Keratinocyte (primary cell): Measurements from ENCODE around the gene SSB. TPM values are rescaled to one million over a fixed set of nuclear protein-coding genes. Genes with fewer than 3 reads are reported as not detected.

Experiments used
- DNase-seq: peaks from one replicate; pipeline ENCODE4 v3.0.0-alpha.2; 2011; ENCODE audit warnings: low read depth, missing footprints, low spot score
- FAIRE-seq: peaks from 2 replicates; lab custom pipeline; 2011; peaks lifted over from hg19 to GRCh38; lab: Jason Lieb, UNC
- H2AFZ ChIP-seq: 2 replicates; pipeline ENCODE4 v1.6.0; 2012; ENCODE audit warnings: low read length, control low read depth, inconsistent platforms; ENCODE audit not compliant: control insufficient read depth
- H3K27ac ChIP-seq: 2 replicates; pipeline ENCODE4 v1.5.1; 2011; ENCODE audit warnings: low read length; ENCODE audit not compliant: control insufficient read depth, insufficient read depth
- H3K27me3 ChIP-seq: 3 replicates; pipeline ENCODE4 v1.6.0; 2011; ENCODE audit warnings: low read length; ENCODE audit not compliant: control insufficient read depth, insufficient read depth; ENCODE audit errors: extremely low read depth
- H3K36me3 ChIP-seq, 2 experiments: 2 replicates in 1 of 2; 3 replicates in 1 of 2; pipeline ENCODE4 v1.5.1; 2011; ENCODE audit warnings: low read length in 2 of 2, mild to moderate bottlenecking in 1 of 2; ENCODE audit not compliant: control insufficient read depth in 2 of 2, insufficient read depth in 2 of 2; ENCODE audit errors: extremely low read depth in 1 of 2
- H3K4me1 ChIP-seq: 3 replicates; pipeline ENCODE4 v1.5.1; 2011; ENCODE audit warnings: low read length; ENCODE audit not compliant: control insufficient read depth, insufficient read depth; ENCODE audit errors: extremely low read depth
- H3K4me2 ChIP-seq: 3 replicates; pipeline ENCODE4 v1.6.0; 2011; ENCODE audit warnings: low read depth, low read length; ENCODE audit not compliant: control insufficient read depth, insufficient read depth; ENCODE audit errors: extremely low read depth
- H3K4me3 ChIP-seq, 3 experiments: fragments of 200-600 bp in 1 of 3; sonication (generic) in 1 of 3; 2 replicates in 2 of 3; 3 replicates in 1 of 3; pipeline ENCODE4 v1.5.1; 2011 to 2016; ENCODE audit warnings: low read length in 3 of 3, mild to moderate bottlenecking in 3 of 3, control low read depth in 2 of 3, inconsistent platforms in 1 of 3, low read depth in 1 of 3, mixed read lengths in 1 of 3, mixed run types in 1 of 3, moderate library complexity in 1 of 3; ENCODE audit not compliant: control insufficient read depth in 2 of 3, insufficient read depth in 2 of 3; ENCODE audit errors: extremely low read depth in 1 of 3
- H3K79me2 ChIP-seq: 2 replicates; pipeline ENCODE4 v1.6.0; 2012; ENCODE audit warnings: low read length; ENCODE audit not compliant: control insufficient read depth, insufficient read depth
- H3K9ac ChIP-seq: 3 replicates; pipeline ENCODE4 v1.6.0; 2011; ENCODE audit warnings: low read length; ENCODE audit not compliant: control insufficient read depth, insufficient read depth; ENCODE audit errors: extremely low read depth
- H3K9me1 ChIP-seq: 3 replicates; pipeline ENCODE4 v1.6.0; 2011; ENCODE audit warnings: low read length; ENCODE audit not compliant: control insufficient read depth, insufficient read depth; ENCODE audit errors: extremely low read depth
- H3K9me3 ChIP-seq: 2 replicates; pipeline ENCODE4 v1.5.1; 2012; ENCODE audit warnings: low read depth, low read length; ENCODE audit not compliant: control insufficient read depth
- H4K20me1 ChIP-seq: 3 replicates; pipeline ENCODE4 v1.6.0; 2011; ENCODE audit warnings: low read length; ENCODE audit not compliant: control insufficient read depth, insufficient read depth; ENCODE audit errors: extremely low read depth
- CTCF ChIP-seq, 3 experiments: IDR thresholded peaks in 1 of 3; conservative IDR thresholded peaks in 1 of 3; optimal IDR thresholded peaks in 1 of 3; 2 replicates in 2 of 3; 3 replicates in 1 of 3; pipeline versions ENCODE3 to v1.5.1; 2011; ENCODE audit warnings: low read length in 3 of 3, mild to moderate bottlenecking in 3 of 3, moderate library complexity in 2 of 3, control low read depth in 1 of 3, inconsistent platforms in 1 of 3; ENCODE audit not compliant: insufficient read depth in 2 of 3; ENCODE audit errors: extremely low read depth in 1 of 3
- EZH2 ChIP-seq: IDR thresholded peaks from one replicate; pipeline ENCODE4 v1.6.1; 2012; ENCODE audit warnings: inconsistent platforms, mild to moderate bottlenecking, low read length, moderate library complexity
- dilution Hi-C: fragments of 300-500 bp; cut with MboI; formaldehyde crosslinking; loops from one replicate; pipeline ENCODE4 v1.7.0; 2020; ENCODE audit warnings: low sequenced_read_pairs; ENCODE audit not compliant: extremely low pct_ligation_motif_present
- polyA plus RNA-seq, 5 experiments: library from polyadenylated mRNA; depleted of rRNA in 3 of 5; stranded (reverse) in 3 of 5; stranded (forward) in 1 of 5; unstranded in 1 of 5; fragments of >200 nt; gene quantifications; 1 replicate in 1 of 5; 2 replicates in 3 of 5; 3 replicates in 1 of 5; pipeline versions ENCODE4 v1.2.1 to v1.2.3, GENCODE V29; 2011 to 2012; ENCODE audit warnings: missing spikeins in 2 of 5, low read depth in 1 of 5, low replicate concordance in 1 of 5

Gene SSB
- polyA plus RNA-seq, 1 donor (not counting 4 experiments of a cell fraction or from before 2014, with no cell fraction given), result 149 TPM

GRCh38 chr2:169757356-169757755 is 41.3 kb upstream of the SSB start:
- no peak overlapping the region for H3K9ac ChIP-seq
- no peaks in the 10 kb centered on the region for H3K27me3 ChIP-seq
- no peaks in the 10 kb centered on the region for H3K9me1 ChIP-seq
- H3K27ac ChIP-seq, result no peak overlapping the region
- DNase-seq (no peak), FAIRE-seq (no peak)
- no peak overlapping the region for H3K4me3 ChIP-seq
- TF ChIP-seq EZH2 (no peak), CTCF (optimal IDR thresholded peaks at IDR 0.05 in 1 of 3, IDR thresholded peaks at IDR 0.05 in 1 of 3, conservative IDR thresholded peaks at IDR 0.05 in 1 of 3; ENCODE audit: extremely low read depth in 1 of 3, insufficient read depth in 2 of 3, low read length in 3 of 3) (no peak)
- H3K36me3 ChIP-seq, result no peaks in the 10 kb centered on the region
- no peaks in the 10 kb centered on the region for H3K4me1 ChIP-seq
- dilution Hi-C loops, result no loop called here
- H3K9me3 ChIP-seq, result no peaks in the 10 kb centered on the region
- H4K20me1 ChIP-seq, result no peaks in the 10 kb centered on the region
- no peaks in the 10 kb centered on the region for H3K79me2 ChIP-seq
- no peak overlapping the region for H3K4me2 ChIP-seq
- H2AFZ ChIP-seq, result no peak overlapping the region

GRCh38 chr2:169757778-169758177 is 40.9 kb upstream of the SSB start:
- H3K4me3 ChIP-seq, result no peak overlapping the region
- dilution Hi-C loops, result no loop called here
- DNase-seq (no peak), FAIRE-seq (no peak)
- no peaks in the 10 kb centered on the region for H3K27me3 ChIP-seq
- no peak overlapping the region for H2AFZ ChIP-seq
- no peaks in the 10 kb centered on the region for H4K20me1 ChIP-seq
- no peaks in the 10 kb centered on the region for H3K79me2 ChIP-seq
- no peak overlapping the region for H3K27ac ChIP-seq
- H3K4me2 ChIP-seq, result no peak overlapping the region
- no peaks in the 10 kb centered on the region for H3K4me1 ChIP-seq
- no peak for TF ChIP-seq CTCF (optimal IDR thresholded peaks at IDR 0.05 in 1 of 3, IDR thresholded peaks at IDR 0.05 in 1 of 3, conservative IDR thresholded peaks at IDR 0.05 in 1 of 3; ENCODE audit: extremely low read depth in 1 of 3, insufficient read depth in 2 of 3, low read length in 3 of 3)
- no peak for TF ChIP-seq EZH2
- H3K9me3 ChIP-seq, result no peaks in the 10 kb centered on the region
- H3K9me1 ChIP-seq, result no peaks in the 10 kb centered on the region
- no peak overlapping the region for H3K9ac ChIP-seq
- no peaks in the 10 kb centered on the region for H3K36me3 ChIP-seq
